Right lobe of liver (tissue), 4 donors: ENCODE measurements around the gene REG4.

Experiments used
- CTCF ChIP-seq, 4 donors: fragments of 200-600 bp in 3 of 4; fragments of 450-650 bp in 1 of 4; IDR thresholded peaks; one replicate each; pipeline versions ENCODE4 v1.5.1 to v1.8.0; 2016 to 2022; ENCODE audit warnings: antibody characterized with exemption in 4 of 4, mild to moderate bottlenecking in 2 of 4
- POLR2A ChIP-seq: fragments of 450-650 bp; IDR thresholded peaks from one replicate; pipeline ENCODE4 v1.6.1; 2017; ENCODE audit warnings: antibody characterized with exemption, mild to moderate bottlenecking
- donor health status: DM: no; HTN: no; CAD: no.
- donor health status: DM: no; HTN: no; CAD: no.
- donor health status: DM: no; HTN: yes; CAD: no.

GRCh38 chr1:119778359-119778758 is 32.9 kb downstream of the REG4 start:
- TF ChIP-seq CTCF (IDR thresholded peaks at IDR 0.05) (no peak), POLR2A (no peak)
